ENCODE measurements around the gene WDR35.
"Not testable (repeated sequence)": the region's sequence is repeated elsewhere in the genome, so short reads cannot be mapped to it uniquely, and the experiment has no call there.

The WDR35 gene

DNA sequence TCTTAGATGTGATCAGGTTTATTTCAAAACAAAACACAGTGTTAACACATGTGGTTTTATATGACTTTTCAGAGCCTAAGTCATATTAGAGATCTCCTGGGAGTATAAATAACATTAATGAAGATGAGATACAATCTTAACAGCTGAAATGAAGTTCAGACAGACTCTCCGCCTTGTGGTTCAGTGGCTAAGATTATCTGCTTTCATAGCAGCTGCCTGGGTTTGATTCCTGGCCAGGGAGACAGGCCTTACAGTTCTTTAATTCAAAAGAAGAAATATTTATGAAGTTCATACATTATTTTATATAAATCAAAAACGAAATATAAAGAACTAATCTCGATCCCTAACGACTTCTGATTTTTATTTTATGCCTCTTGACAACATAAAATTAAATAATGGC, 52.9 kb downstream of the WDR35 start:
- DNase-seq: no peak

- no peak for DNase-seq
Measured at GRCh38 chr2:19936203-19936602, 53.7 kb downstream of the WDR35 start.

DNA sequence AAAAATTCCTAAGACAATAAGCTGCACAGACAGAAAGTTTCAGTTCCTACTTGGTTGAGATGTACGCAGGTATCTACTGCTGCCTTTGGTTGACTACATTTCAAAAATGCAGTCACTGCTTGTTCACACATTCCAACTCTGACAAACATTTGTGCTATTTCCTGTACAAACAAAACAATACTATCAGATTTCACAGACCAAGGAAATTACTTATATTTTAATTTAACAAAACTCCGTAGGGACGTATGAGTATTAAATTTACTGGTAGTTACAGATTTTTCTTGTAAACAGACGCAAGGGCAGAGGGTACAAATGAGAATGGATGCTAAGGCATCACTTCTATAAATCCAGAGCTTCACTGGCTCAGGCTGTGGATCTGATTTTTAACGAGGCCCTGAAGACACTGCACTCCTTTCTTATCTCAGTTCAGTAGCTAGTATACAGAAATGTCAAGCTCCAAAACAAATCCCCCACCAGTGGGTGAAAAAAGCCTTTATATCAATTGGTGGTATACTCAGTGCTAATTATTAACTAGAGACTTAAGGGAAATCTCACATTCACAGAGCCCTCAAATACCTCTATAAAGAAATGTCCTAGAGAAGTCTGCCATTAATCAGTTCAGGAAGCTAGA, 56.4 kb downstream of the WDR35 start:
- peak; percentile 81 for DNase-seq

GRCh38 chr2:19932928-19933327, 57.0 kb downstream of the WDR35 start:
- DNase-seq: peak; percentile 5

DNA sequence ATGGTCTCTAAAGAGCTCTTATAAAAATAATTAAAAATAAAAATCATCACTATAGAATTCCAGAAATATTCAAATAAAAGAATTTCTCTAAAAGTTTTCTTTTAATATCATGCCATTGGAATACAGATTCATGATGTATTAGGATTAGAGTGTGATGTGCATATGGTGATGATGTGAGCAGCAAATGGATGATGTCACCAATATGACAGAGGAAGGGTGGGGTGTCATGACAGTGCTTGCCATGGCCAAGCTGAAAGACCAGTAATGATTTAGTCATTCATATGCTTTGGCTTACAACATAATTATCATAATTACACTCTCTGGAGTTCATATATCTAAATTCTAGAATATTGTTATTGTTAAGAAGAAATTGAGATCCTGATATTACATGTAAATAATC, 60.7 kb downstream of the WDR35 start:
- DNase-seq: no peak

DNA sequence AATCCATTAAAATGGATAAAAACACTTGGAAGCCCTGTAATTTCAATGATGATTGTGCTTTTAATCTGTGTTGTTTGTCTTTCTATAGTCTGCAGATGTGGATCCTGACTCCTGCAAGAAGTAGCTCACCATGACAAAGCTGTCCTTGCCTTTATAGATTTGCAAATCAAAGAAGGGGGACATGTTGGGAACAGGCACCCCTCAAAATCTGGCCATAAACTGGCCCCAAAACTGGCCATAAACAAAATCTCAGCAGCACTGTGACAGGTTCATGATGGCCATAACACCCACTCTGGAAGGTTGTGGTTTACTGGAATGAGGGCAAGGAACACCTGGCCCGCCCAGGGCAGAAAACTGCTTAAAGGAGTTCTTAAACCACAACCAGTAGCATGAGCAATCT, 62.1 kb downstream of the WDR35 start:
- not testable (repeated sequence) for DNase-seq

DNA sequence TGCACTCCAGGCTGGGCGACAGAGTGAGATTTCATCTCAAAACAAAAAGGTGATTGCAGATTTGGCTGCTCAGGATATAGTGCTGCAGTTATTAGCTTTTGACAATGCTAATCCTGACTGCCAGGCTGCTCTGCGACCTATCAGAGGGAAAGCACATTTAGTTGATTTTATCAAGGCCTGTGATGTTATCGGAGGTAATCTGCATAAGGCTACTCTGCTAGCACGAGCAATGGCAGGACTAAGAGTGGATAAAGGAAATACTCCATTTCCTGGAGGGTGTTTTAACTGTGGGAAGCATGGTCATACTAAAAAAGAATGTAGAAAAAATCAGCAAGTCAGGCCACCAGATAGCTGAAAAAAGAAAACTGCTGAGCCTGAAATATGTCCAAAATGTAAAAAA, 65.4 kb downstream of the WDR35 start:
- not testable (repeated sequence) for DNase-seq

- not testable (repeated sequence) for DNase-seq
Measured at GRCh38 chr2:19922188-19922587, 67.7 kb downstream of the WDR35 start.

DNA sequence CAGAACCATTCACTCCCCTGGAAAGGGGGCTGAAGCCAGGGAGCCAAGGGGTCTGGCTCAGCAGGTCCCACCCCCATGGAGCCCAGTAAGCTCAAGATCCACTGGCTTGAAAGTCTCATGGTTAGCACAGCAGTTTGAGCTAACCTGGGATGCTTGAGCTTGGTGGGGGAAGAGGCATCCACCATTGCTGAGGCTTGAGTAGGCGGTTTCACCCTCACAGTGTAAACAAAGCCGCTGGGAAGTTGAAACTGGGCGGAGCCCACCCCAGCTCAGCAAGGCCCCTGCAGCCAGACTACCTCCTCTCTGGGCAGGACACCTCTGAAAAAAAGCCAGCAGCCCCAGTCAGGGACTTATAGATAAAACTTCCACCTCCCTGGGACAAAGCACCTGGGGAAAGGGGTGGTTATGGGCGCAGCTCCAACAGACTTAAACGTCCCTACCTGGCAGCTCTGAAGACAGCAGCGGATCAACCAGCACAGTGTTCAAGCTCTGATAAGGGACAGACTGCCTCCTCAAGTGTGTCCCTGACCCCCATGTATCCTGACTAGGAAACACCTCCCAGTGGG, 73.4 kb downstream of the WDR35 start:
- DNase-seq: no peak

DNA sequence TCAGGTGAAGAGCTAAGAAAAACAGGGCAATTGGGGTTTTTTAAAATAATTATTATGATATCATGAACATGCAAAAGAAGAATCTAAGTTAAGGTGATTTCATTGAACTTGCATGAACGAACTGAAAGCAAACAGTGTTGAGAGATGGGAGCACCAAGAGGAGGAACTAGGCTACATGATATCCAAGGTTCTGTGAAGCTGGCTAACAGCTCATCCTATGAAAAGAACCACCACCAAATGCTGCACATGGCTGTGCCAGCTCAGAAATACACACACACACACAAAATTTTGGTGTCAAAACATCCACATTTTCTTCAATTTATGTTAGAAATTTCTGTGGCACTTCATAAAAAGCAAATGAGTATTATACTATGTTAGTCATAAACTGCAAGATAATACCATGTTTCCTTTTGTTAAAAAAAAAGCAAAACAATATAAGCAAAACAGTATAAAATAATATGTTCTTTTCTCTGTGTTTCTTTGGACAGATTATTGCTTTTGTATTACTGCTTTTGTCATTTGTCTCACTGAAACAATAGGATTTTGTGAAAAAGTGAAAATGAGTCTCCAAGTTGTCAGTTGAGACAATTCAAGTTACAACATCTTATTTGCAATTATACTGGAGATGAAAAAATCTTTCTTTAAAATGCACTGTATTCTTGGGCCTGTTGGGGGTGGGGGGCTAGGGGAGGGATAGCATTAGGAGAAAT, 75.5 kb downstream of the WDR35 start:
- no peak for DNase-seq

DNA sequence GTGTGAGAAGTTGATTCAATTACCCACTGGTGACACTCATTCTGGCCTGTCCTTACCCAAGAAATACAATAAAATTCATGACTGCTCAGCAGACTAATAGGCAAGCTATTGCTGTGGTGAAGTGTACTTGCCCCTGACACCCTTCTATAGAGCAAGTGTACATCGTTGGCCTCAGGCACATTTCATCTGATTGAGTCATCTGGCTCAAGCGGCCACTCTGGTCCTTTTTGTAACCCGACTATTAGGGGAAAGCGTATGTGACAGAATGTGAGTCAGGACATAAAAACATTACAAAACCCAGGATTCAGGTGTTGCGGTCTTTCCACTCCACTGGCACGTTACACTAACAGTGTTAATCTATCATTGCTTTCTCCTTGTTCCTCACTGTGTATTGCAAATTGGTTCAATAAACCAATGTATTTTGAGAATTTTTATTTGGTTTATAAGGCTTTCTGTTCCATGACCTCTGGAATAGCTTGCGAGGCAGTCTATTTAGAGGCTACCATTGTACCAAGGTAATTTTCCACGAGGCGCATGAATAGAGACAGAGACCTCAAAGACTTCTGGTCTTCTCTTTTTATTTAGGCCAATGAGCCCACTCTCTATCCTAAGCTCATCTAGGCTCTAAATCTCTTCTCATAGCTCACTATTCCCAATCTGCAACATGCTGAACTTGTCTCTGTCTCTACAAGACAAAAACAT, 77.9 kb downstream of the WDR35 start:
- peak; percentile 91 for DNase-seq

GRCh38 chr2:19902216-19902740, 87.6 kb downstream of the WDR35 start:
- peak; percentile 16 for DNase-seq

GRCh38 chr2:19901442-19902215, 88.3 kb downstream of the WDR35 start, which contains the start of gene TTC32:
TTC32 (minus strand) TSS chr2:19901983; CDS start chr2:19901854, 129 bp downstream.
- peak; percentile 94 for DNase-seq

- peak; percentile 6 for DNase-seq
Measured at GRCh38 chr2:19900931-19901441, 88.9 kb downstream of the WDR35 start.

DNA sequence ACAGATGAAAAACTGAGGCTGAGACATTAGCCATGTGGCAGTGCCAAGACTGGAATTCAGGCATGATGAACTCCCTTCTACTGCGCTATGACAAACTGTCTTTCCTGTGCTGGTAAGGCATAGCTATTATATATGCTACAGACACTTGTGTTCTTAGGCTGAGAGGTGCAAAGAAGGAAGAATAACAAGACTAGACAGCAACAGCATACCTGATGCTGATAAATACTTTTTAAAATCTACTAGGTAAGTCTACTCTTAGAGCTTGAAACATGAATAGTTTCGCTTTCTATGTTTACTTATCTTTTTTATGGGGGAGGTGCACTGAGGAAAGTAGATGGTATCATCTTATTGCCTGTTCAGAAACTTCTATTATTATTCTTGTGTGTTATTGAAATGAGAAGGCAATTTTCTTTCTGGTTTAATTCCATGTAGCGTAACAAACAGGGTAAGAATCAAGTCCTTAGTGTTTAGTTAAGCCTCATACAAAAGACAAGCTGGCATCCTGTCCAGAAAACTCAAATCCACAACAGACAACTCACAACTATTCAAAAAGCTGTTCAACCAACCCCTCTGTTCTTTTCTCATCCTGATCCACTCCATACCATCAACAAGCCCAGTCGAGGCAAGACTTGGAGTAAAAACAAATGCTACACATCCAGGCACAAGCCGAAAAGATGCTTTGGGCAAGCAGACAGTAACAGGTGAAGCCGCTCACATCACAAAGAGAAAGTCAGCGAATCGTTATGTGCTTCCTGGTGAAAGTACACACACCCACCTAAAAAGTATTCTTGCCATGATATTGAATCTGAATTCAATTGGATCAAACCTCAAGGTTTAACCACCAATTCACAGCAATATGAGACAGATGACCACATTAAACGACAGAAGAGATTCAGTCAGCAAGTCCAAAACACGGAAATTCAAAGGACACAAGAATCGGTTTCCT, 89.6 kb downstream of the WDR35 start:
- no peak for DNase-seq

- no peak for DNase-seq
Measured at GRCh38 chr2:19898592-19899329, 91.1 kb downstream of the WDR35 start.

- DNase-seq: no peak
Measured at GRCh38 chr2:19897623-19898245, 92.2 kb downstream of the WDR35 start.

GRCh38 chr2:19895535-19895934, 94.4 kb downstream of the WDR35 start:
- DNase-seq: no peak

- DNase-seq: no peak
Measured at GRCh38 chr2:19894134-19894792, 95.6 kb downstream of the WDR35 start.
